ENCODE measurements around the gene SMC4.

SMC4 gene

GRCh38 chr3:160427832-160428424 lies 28.5 kb downstream of the SMC4 start:
- Histone ChIP-seq H3K4me1 (ENCODE audit: control insufficient read depth, insufficient read depth, low read length) (no peaks in the 10 kb centered on the region), H3K36me3 (ENCODE audit: control insufficient read depth, insufficient read depth, low read length, severe bottlenecking) (peaks cover 76% of the 10 kb centered on the region), H3K9ac (ENCODE audit: low read length) (no peak overlapping the region), H3K9me3 (ENCODE audit: control insufficient read depth, low read length) (no peaks in the 10 kb centered on the region), H3K4me3 (ENCODE audit: low read length) (no peak overlapping the region), H3K27me3 (replicated peaks; ENCODE audit: control insufficient read depth, insufficient read depth, low read length) (no peaks in the 10 kb centered on the region)
- DNase-seq (ENCODE audit: low read depth), result no peak

GRCh38 chr3:160434071-160434470 lies 34.6 kb downstream of the SMC4 start:
- H3K9ac ChIP-seq (ENCODE audit: low read length), result no peak overlapping the region
- no peaks in the 10 kb centered on the region for H3K27me3 ChIP-seq (replicated peaks; ENCODE audit: control insufficient read depth, insufficient read depth, low read length)
- H3K4me3 ChIP-seq (ENCODE audit: low read length), result no peak overlapping the region
- peaks cover 12% of the 10 kb centered on the region for H3K4me1 ChIP-seq (ENCODE audit: control insufficient read depth, insufficient read depth, low read length)
- peak; percentile 75 for DNase-seq (ENCODE audit: low read depth)
- peaks cover 39% of the 10 kb centered on the region for H3K36me3 ChIP-seq (ENCODE audit: control insufficient read depth, insufficient read depth, low read length, severe bottlenecking)
- H3K9me3 ChIP-seq (ENCODE audit: control insufficient read depth, low read length), result no peaks in the 10 kb centered on the region

GRCh38 chr3:160435095-160435494 lies 35.6 kb downstream of the SMC4 start:
- H3K36me3 ChIP-seq (ENCODE audit: control insufficient read depth, insufficient read depth, low read length, severe bottlenecking), result peaks cover 35% of the 10 kb centered on the region
- DNase-seq (ENCODE audit: low read depth), result no peak
- H3K9ac ChIP-seq (ENCODE audit: low read length), result no peak overlapping the region
- H3K9me3 ChIP-seq (ENCODE audit: control insufficient read depth, low read length), result no peaks in the 10 kb centered on the region
- H3K27me3 ChIP-seq (replicated peaks; ENCODE audit: control insufficient read depth, insufficient read depth, low read length), result no peaks in the 10 kb centered on the region
- peaks cover 12% of the 10 kb centered on the region for H3K4me1 ChIP-seq (ENCODE audit: control insufficient read depth, insufficient read depth, low read length)
- no peak overlapping the region for H3K4me3 ChIP-seq (ENCODE audit: low read length)

GRCh38 chr3:160435747-160436146 lies 36.3 kb downstream of the SMC4 start:
- Histone ChIP-seq H3K9ac (ENCODE audit: low read length) (no peak overlapping the region), H3K4me1 (ENCODE audit: control insufficient read depth, insufficient read depth, low read length) (peaks cover 12% of the 10 kb centered on the region), H3K4me3 (ENCODE audit: low read length) (no peak overlapping the region), H3K9me3 (ENCODE audit: control insufficient read depth, low read length) (no peaks in the 10 kb centered on the region), H3K27me3 (replicated peaks; ENCODE audit: control insufficient read depth, insufficient read depth, low read length) (no peaks in the 10 kb centered on the region), H3K36me3 (ENCODE audit: control insufficient read depth, insufficient read depth, low read length, severe bottlenecking) (peaks cover 30% of the 10 kb centered on the region)
- DNase-seq (ENCODE audit: low read depth), result no peak

GRCh38 chr3:160437083-160437455 lies 37.6 kb downstream of the SMC4 start:
- Histone ChIP-seq H3K9me3 (ENCODE audit: control insufficient read depth, low read length) (no peaks in the 10 kb centered on the region), H3K9ac (ENCODE audit: low read length) (no peak overlapping the region), H3K36me3 (ENCODE audit: control insufficient read depth, insufficient read depth, low read length, severe bottlenecking) (peaks cover 17% of the 10 kb centered on the region), H3K4me3 (ENCODE audit: low read length) (no peak overlapping the region), H3K4me1 (ENCODE audit: control insufficient read depth, insufficient read depth, low read length) (peaks cover 15% of the 10 kb centered on the region), H3K27me3 (replicated peaks; ENCODE audit: control insufficient read depth, insufficient read depth, low read length) (no peaks in the 10 kb centered on the region)
- no peak for DNase-seq (ENCODE audit: low read depth)

- Histone ChIP-seq H3K4me1 (ENCODE audit: control insufficient read depth, insufficient read depth, low read length) (peaks cover 4% of the 10 kb centered on the region), H3K9me3 (ENCODE audit: control insufficient read depth, low read length) (no peaks in the 10 kb centered on the region), H3K9ac (ENCODE audit: low read length) (no peak overlapping the region), H3K4me3 (ENCODE audit: low read length) (no peak overlapping the region), H3K27me3 (replicated peaks; ENCODE audit: control insufficient read depth, insufficient read depth, low read length) (no peaks in the 10 kb centered on the region), H3K36me3 (ENCODE audit: control insufficient read depth, insufficient read depth, low read length, severe bottlenecking) (no peaks in the 10 kb centered on the region)
- DNase-seq (ENCODE audit: low read depth), result no peak
Measured at GRCh38 chr3:160440687-160441086, 41.2 kb downstream of the SMC4 start.

- no peak for DNase-seq (ENCODE audit: low read depth)
- Histone ChIP-seq H3K4me1 (ENCODE audit: control insufficient read depth, insufficient read depth, low read length) (peaks cover 18% of the 10 kb centered on the region), H3K9ac (ENCODE audit: low read length) (no peak overlapping the region), H3K9me3 (ENCODE audit: control insufficient read depth, low read length) (no peaks in the 10 kb centered on the region), H3K4me3 (ENCODE audit: low read length) (no peak overlapping the region), H3K27me3 (replicated peaks; ENCODE audit: control insufficient read depth, insufficient read depth, low read length) (no peaks in the 10 kb centered on the region), H3K36me3 (ENCODE audit: control insufficient read depth, insufficient read depth, low read length, severe bottlenecking) (no peaks in the 10 kb centered on the region)
Measured at GRCh38 chr3:160444411-160444810, 45.0 kb downstream of the SMC4 start.

- Histone ChIP-seq H3K27me3 (replicated peaks; ENCODE audit: control insufficient read depth, insufficient read depth, low read length) (no peaks in the 10 kb centered on the region), H3K4me1 (ENCODE audit: control insufficient read depth, insufficient read depth, low read length) (peaks cover 33% of the 10 kb centered on the region), H3K9ac (ENCODE audit: low read length) (no peak overlapping the region), H3K4me3 (ENCODE audit: low read length) (no peak overlapping the region), H3K9me3 (ENCODE audit: control insufficient read depth, low read length) (no peaks in the 10 kb centered on the region), H3K36me3 (ENCODE audit: control insufficient read depth, insufficient read depth, low read length, severe bottlenecking) (no peaks in the 10 kb centered on the region)
- DNase-seq (ENCODE audit: low read depth), result no peak
Measured at GRCh38 chr3:160445854-160446253, 46.4 kb downstream of the SMC4 start.

GRCh38 chr3:160446522-160447056 lies 47.1 kb downstream of the SMC4 start:
- Histone ChIP-seq H3K4me3 (ENCODE audit: low read length) (no peak overlapping the region), H3K27me3 (replicated peaks; ENCODE audit: control insufficient read depth, insufficient read depth, low read length) (no peaks in the 10 kb centered on the region), H3K4me1 (ENCODE audit: control insufficient read depth, insufficient read depth, low read length) (peaks cover 36% of the 10 kb centered on the region), H3K9ac (ENCODE audit: low read length) (no peak overlapping the region), H3K36me3 (ENCODE audit: control insufficient read depth, insufficient read depth, low read length, severe bottlenecking) (no peaks in the 10 kb centered on the region), H3K9me3 (ENCODE audit: control insufficient read depth, low read length) (no peaks in the 10 kb centered on the region)
- no peak for DNase-seq (ENCODE audit: low read depth)

GRCh38 chr3:160447544-160447943 lies 48.1 kb downstream of the SMC4 start:
- Histone ChIP-seq H3K4me1 (ENCODE audit: control insufficient read depth, insufficient read depth, low read length) (peaks cover 34% of the 10 kb centered on the region), H3K36me3 (ENCODE audit: control insufficient read depth, insufficient read depth, low read length, severe bottlenecking) (no peaks in the 10 kb centered on the region), H3K27me3 (replicated peaks; ENCODE audit: control insufficient read depth, insufficient read depth, low read length) (no peaks in the 10 kb centered on the region), H3K4me3 (ENCODE audit: low read length) (no peak overlapping the region), H3K9ac (ENCODE audit: low read length) (no peak overlapping the region), H3K9me3 (ENCODE audit: control insufficient read depth, low read length) (no peaks in the 10 kb centered on the region)
- peak; percentile 57 for DNase-seq (ENCODE audit: low read depth)

- no peaks in the 10 kb centered on the region for H3K9me3 ChIP-seq (ENCODE audit: control insufficient read depth, low read length)
- H3K4me1 ChIP-seq (ENCODE audit: control insufficient read depth, insufficient read depth, low read length), result peaks cover 34% of the 10 kb centered on the region
- peak overlapping the region; percentile 81 for H3K9ac ChIP-seq (ENCODE audit: low read length)
- no peaks in the 10 kb centered on the region for H3K36me3 ChIP-seq (ENCODE audit: control insufficient read depth, insufficient read depth, low read length, severe bottlenecking)
- peak; percentile 72 for DNase-seq (ENCODE audit: low read depth)
- peak overlapping the region; percentile 93 for H3K4me3 ChIP-seq (ENCODE audit: low read length)
- no peaks in the 10 kb centered on the region for H3K27me3 ChIP-seq (replicated peaks; ENCODE audit: control insufficient read depth, insufficient read depth, low read length)
Measured at GRCh38 chr3:160448845-160449635, 49.6 kb downstream of the SMC4 start.

All from adipocyte (in vitro differentiated cells).